Adrenal gland (tissue), 12 donors: ENCODE data around the gene RPUSD3. TPM values are rescaled to one million over a fixed set of nuclear protein-coding genes. Genes with fewer than 3 reads are reported as not detected.

ENCODE experiments used
- DNase-seq, 7 donors: peaks; one replicate each; pipeline ENCODE4 v3.0.0-alpha.2; 2019 to 2020
- H3K27ac ChIP-seq, 5 donors: fragments of 200-600 bp; sonication (generic) in 4 of 5; 1 replicate in 3 of 5; 2 replicates in 2 of 5; pipeline versions ENCODE4 v1.5.1 to v1.8.0; 2016 to 2020; ENCODE audit warnings: mild to moderate bottlenecking in 1 of 5
- H3K27me3 ChIP-seq: fragments of 200-600 bp; 2 replicates; pipeline ENCODE4 v1.8.0; 2021
- H3K36me3 ChIP-seq, 2 donors: fragments of 200-600 bp; replicated peaks in 1 of 2; 1 replicate in 1 of 2; 2 replicates in 1 of 2; pipeline versions ENCODE4 v1.5.1 to v1.8.0; 2018 to 2022
- H3K4me1 ChIP-seq, 2 donors: fragments of 200-600 bp; replicated peaks in 1 of 2; 1 replicate in 1 of 2; 2 replicates in 1 of 2; pipeline versions ENCODE4 v1.5.1 to v1.8.0; 2018 to 2021
- H3K4me3 ChIP-seq, 4 donors: fragments of 200-600 bp; sonication (generic) in 3 of 4; one replicate each; pipeline ENCODE4 v1.5.1; 2016 to 2018
- H3K9me3 ChIP-seq, 3 donors: fragments of 200-600 bp; sonication (generic) in 1 of 3; replicated peaks in 1 of 3; 1 replicate in 2 of 3; 2 replicates in 1 of 3; pipeline versions ENCODE4 v1.5.1 to v1.8.0; 2016 to 2021
- CTCF ChIP-seq, 6 experiments: fragments of 450-650 bp in 4 of 6; fragments of 200-600 bp in 2 of 6; sonication (generic) in 1 of 6; IDR thresholded peaks; 1 replicate in 5 of 6; 2 replicates in 1 of 6; pipeline versions ENCODE4 v1.5.1 to v1.8.0; 2016 to 2021; ENCODE audit warnings: antibody characterized with exemption in 6 of 6, mild to moderate bottlenecking in 2 of 6, moderate library complexity in 1 of 6
- POLR2A ChIP-seq, 2 donors: fragments of 450-650 bp; IDR thresholded peaks; one replicate each; pipeline ENCODE4 v1.6.1; 2017; ENCODE audit warnings: antibody characterized with exemption in 2 of 2, mild to moderate bottlenecking in 2 of 2, moderate library complexity in 1 of 2
- WGBS, 4 donors: extraction: QIAGEN DNeasy Blood & Tissue Kit in 2 of 4; methylation state at CpG; one replicate each; pipeline versions ENCODE4 v1.1.5 to v1.1.7; 2013 to 2017; 5-methylcytosine and 5-hydroxymethylcytosine counted together
- intact Hi-C, 2 donors: fragments of 100-400 bp; cut with DNase I; formaldehyde crosslinking; loops; one replicate each; pipeline versions ENCODE4 v1.14.1 to v1.15.0; 2022 to 2023
- polyA plus RNA-seq, 3 donors: library from polyadenylated mRNA; stranded (reverse); fragments of 200-250 nt in 2 of 3; fragments of 350-450 nt in 1 of 3; fragmentation: Illumina TruSeq in 1 of 3; extraction: RNeasy Lipid Tissue Mini Kit (QIAGEN cat#74804) in 1 of 3; gene quantifications; one replicate each; pipeline ENCODE4 v1.2.3, GENCODE V29; 2013 to 2014
- total RNA-seq, 9 donors: library from RNA; depleted of rRNA in 4 of 9; stranded (reverse); fragments of >200 nt in 4 of 9; fragments of 120-200 nt in 1 of 9; fragmentation: NEBNext Ultra II Directional in 1 of 9; extraction: Animal tissue kit (Norgen Biotek cat#: 25700) in 1 of 9; gene quantifications; one replicate each; pipeline versions ENCODE4 v1.1.0 to v1.2.4, GENCODE V29; 2013 to 2023
- donor health status: healthy with polysubstance abuse.
- donor health status: Bipolar disorder and iron deficiency.
- donor health status: DM: yes; HTN: yes; CAD: no.
- donor health status: DM: no; HTN: no; CAD: no.
- donor health status: DM: no; HTN: no; CAD: no.
- donor health status: DM: yes; HTN: yes; CAD: no.

Gene RPUSD3
- total and polyA plus RNA-seq, 12 donors, result 21.5 to 116 (median 48.3) TPM

- 0 to 8% (median 0%) methylated on average over 1 to 62 of the region's 62 CpGs for WGBS, 4 donors
- DNase-seq, result peak; percentile 90 to 96 (median 91)
- intact Hi-C loops, result no loop called here
Measured at GRCh38 chr3:9890249-9891071, 46.7 kb upstream of the RPUSD3 start, which contains the start of gene JAGN1. Gene JAGN1 (plus strand): TSS chr3:9890610. CDS start chr3:9890723, 113 bp downstream.

GRCh38 chr3:9889405-9889804 is 45.6 kb upstream of the RPUSD3 start:
- H3K9me3 ChIP-seq, result no peaks in the 10 kb centered on the region
- 48 to 52% (median 50%) methylated on average over 5 of the region's 5 CpGs for WGBS, 4 donors
- H3K27me3 ChIP-seq, result no peaks in the 10 kb centered on the region
- no peak overlapping the region for H3K4me3 ChIP-seq
- intact Hi-C loops, result no loop called here
- peak in 2 of 7 donors; percentile 26 to 49 for DNase-seq
- TF ChIP-seq CTCF (IDR thresholded peaks at IDR 0.05) (no peak), POLR2A (IDR thresholded peaks at IDR 0.05) (no peak)
- H3K4me1 ChIP-seq, result peaks cover 19 to 52% of the 10 kb centered on the region in 2 donors
- peaks cover 0 to 13% of the 10 kb centered on the region in 2 donors for H3K36me3 ChIP-seq
- H3K27ac ChIP-seq, result peak overlapping the region in 4 of 5 donors; percentile 51 to 98 (median 94)

More at GRCh38 chr3:9890249-9891071, 46.7 kb upstream of the RPUSD3 start, which contains the start of gene JAGN1:
- Histone ChIP-seq H3K27me3 (no peaks in the 10 kb centered on the region), H3K9me3 (no peaks in the 10 kb centered on the region), H3K27ac (peak within 1 kb of the TSS; percentile 75 to 98 (median 93)), H3K4me1 (peaks cover 19 to 48% of the 10 kb centered on the region in 2 donors), H3K36me3 (peaks cover 0 to 13% of the 10 kb centered on the region in 2 donors), H3K4me3 (peak within 1 kb of the TSS; percentile 70 to 99 (median 90))
- TF ChIP-seq CTCF (IDR thresholded peaks at IDR 0.05) (no peak), POLR2A (IDR thresholded peaks at IDR 0.05) (peak; percentile 87 to 96)

- H3K36me3 ChIP-seq, result peaks cover 0 to 8% of the 10 kb centered on the region in 2 donors
- no peak for TF ChIP-seq POLR2A (IDR thresholded peaks at IDR 0.05)
- TF ChIP-seq CTCF (IDR thresholded peaks at IDR 0.05), result no peak
- no peak overlapping the region for H3K4me3 ChIP-seq
- no peaks in the 10 kb centered on the region for H3K9me3 ChIP-seq
- DNase-seq, result peak in 2 of 7 donors; percentile 36 to 37
- intact Hi-C loops, result no loop called here
- H3K27ac ChIP-seq, result peak overlapping the region; percentile 0 to 98 (median 77)
- H3K4me1 ChIP-seq, result peaks cover 18 to 54% of the 10 kb centered on the region in 2 donors
- 66 to 80% (median 76%) methylated on average over 3 of the region's 3 CpGs for WGBS, 4 donors
- no peaks in the 10 kb centered on the region for H3K27me3 ChIP-seq
Measured at GRCh38 chr3:9888540-9888939, 44.7 kb upstream of the RPUSD3 start.

GRCh38 chr3:9887480-9887879 is 43.7 kb upstream of the RPUSD3 start:
- WGBS, 4 donors, result 80 to 94% (median 92%) methylated on average over 5 of the region's 5 CpGs
- TF ChIP-seq POLR2A (IDR thresholded peaks at IDR 0.05) (no peak), CTCF (IDR thresholded peaks at IDR 0.05) (no peak)

More at GRCh38 chr3:9887480-9887879, 43.7 kb upstream of the RPUSD3 start:
- Histone ChIP-seq H3K36me3 (no peaks in the 10 kb centered on the region), H3K9me3 (no peaks in the 10 kb centered on the region), H3K4me1 (peaks cover 18 to 45% of the 10 kb centered on the region in 2 donors), H3K27ac (no peak overlapping the region), H3K27me3 (no peaks in the 10 kb centered on the region), H3K4me3 (no peak overlapping the region)
- intact Hi-C loops, result no loop called here
- no peak for DNase-seq
